ENCODE data around the gene CORO2B.

Gene CORO2B

DNA sequence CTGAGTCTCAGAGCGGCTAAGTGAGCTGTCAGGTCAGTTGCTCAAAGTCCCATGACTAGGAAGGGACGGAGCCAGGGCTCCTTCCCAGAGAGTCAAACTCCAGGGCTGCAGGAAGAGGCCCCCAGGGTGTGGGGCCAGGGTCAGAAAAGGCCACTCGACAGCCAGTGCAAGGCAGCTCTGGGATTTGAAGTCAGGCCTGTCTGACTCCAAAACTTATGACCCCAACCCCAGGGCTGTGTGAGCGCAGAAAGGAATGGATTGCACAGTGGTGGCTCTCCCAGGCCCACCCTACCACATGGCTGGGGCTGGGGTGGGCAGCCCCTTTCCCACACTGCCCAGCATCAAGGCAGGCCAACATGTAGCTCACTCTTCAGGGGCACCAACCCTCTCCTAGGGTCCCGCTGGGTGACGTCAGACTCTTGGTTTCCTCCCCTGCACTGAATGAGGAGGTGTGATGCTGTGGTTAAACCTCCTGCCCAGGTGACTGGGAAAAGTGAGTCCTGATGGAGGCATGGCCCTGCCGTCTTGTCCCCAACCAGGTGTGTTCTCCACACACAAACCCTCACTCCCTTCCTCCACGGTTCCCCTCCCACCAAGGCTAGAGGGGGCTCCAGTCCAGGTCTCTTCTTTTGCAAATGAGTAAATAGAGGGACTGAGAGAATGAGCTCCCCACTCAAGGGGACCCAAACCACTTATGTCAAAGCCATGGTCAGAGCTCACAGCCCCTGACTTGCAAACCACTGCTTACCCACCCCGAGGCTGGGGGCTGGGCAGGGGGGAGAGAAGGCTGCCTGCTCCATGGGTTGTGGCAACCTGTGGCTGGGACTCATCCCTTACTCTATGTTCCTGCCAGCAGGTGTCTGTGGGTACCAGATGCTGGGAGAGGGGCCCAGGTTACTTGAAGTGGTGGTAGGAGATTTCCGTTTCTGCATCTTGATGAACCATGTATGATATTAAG lies 23.8 kb upstream of the CORO2B start:
- DNase-seq: no peak

DNA sequence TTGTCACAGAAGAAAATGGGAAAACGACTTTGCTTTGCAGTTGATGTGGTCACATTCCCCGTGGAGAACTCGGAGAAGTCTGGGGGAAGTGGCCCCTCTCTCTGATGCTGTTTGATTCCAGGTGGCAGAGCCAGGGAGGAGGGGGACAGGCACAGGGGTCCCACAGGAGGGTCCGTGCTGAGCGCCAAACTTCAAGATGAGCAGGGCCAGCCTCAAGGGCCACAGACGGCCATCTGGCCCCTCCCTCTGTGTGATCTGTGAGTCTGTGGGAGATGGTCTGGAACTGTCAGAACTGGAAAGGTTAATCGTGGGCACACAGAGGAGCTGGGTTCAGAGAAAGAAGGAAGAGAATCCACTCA lies 23.1 kb upstream of the CORO2B start:
- no peak for DNase-seq

DNA sequence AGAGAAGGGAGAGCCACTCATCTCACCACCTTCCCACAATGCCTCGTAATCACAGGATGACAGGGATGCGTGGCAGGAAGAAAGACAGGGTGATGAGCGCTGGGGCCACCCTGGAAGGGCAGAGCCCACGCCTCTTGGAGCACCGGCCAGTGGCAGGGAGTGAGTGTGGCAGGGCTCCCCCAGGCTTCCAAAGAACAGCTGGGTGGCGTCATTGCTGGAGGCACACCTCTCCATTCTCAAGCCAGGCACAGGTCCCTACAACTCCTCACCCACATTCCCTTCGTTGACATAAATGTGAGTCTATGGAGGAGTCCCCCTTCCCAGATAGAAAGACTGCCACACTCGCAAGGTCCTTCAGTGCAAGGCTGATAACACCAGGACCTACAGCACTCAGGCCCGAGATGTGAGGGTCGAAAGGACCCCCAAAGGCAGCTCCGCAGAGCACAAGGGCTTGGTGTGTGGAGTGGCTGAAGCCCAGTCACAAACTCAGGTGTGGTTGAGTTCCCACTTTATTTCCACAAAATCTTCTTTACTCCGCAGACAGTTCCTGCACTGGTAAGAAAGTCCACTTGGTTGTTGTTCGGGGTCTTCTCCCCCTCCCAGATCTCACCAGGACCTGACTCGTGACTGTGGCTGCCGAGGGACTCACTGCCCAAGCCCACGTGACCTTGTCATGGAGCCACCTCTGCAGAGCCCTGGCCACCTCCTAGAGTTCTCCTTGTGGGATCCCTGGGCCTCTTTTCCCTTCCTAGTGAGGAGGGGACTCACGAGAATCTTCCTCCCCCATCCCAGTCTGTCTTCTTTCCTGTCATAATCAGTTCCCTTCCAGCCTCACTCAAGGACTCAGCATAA lies 22.4 kb upstream of the CORO2B start:
- DNase-seq: no peak

DNA sequence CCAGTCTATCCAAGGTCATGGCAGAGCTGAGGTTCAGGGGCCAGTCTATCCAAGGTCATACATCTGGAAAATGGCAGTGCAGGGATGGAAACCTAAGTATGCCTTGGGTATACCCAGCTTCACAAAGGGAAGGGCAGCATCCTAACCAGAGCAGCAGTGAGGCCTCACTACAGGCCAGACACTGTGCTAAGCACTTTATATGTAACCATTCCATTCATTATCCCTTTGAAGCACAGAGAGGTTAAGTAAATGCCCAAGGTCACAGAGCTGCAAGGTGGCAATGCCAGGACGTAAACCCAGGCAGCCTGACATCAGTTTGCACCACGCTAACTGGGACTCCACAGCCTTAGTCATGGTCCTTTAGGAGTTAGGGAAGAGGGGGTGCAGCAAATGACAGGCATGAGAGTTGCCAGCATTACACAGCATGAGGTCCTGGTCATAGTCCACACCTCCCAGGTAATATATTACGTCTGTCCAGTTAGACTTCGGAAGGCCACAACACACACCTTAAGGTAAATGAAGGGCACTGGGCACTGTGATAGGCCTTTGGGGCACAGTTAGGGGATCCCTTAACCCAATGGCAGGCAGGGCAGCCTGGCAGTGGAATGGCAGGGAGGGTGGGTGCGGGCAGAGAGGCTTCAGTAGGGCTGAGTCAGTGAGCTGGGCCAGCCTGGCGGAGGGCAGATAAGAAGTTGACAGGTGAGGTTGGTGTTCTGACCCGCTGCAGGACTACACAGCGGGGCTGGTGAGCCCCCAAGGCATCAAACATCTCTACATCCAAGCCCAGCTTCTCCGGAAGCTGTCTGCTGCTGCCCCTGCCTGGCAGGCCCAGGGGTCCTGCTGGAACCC lies 21.1 kb upstream of the CORO2B start:
- no peak for DNase-seq

DNA sequence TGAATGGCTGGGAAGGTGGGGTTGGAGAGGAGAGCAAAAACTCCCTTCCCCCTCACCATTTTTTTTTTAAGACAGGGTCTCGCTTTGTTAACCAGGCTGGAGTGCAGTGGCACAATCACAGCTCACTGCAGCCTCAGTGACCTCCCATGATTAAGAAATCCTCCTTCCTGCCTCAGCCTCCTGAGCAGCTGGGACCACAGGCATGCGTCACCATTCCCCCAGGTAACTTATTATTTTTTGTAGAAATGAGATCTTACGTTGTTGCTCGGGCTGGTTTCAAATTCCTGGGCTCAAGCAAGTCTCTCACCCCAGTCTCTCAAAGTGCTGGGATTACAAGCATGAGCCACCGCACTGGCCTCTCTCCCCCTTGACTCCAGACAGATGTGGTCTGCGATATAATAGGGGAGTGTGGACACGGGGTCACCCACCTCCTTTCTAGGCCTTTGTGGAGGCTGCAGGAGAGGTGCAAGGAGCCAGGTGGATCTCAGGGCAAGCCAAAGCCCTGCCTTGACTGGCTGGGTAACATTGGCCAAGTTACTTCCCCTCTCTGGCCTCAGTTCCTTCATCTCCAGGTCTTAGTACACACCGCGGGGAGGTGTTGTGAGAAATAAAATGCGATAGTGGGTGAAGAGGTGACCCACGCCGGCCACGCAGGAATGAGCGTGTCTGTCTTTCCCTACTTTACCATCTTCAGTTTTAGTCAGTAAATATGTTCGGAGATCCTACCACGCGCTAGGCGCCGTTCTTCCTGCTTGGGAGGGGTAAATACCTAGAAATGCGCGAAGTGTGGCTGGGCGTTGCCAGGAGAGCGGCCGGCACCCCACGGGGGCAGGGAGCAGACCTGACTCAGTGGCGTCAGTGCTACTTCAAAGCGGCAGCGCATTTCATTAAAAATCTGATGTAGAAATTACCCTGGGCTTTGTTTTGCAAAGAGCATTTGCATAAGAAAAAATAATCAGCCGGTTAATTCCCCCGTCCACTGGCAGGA lies 20.2 kb upstream of the CORO2B start:
- no peak for DNase-seq

DNA sequence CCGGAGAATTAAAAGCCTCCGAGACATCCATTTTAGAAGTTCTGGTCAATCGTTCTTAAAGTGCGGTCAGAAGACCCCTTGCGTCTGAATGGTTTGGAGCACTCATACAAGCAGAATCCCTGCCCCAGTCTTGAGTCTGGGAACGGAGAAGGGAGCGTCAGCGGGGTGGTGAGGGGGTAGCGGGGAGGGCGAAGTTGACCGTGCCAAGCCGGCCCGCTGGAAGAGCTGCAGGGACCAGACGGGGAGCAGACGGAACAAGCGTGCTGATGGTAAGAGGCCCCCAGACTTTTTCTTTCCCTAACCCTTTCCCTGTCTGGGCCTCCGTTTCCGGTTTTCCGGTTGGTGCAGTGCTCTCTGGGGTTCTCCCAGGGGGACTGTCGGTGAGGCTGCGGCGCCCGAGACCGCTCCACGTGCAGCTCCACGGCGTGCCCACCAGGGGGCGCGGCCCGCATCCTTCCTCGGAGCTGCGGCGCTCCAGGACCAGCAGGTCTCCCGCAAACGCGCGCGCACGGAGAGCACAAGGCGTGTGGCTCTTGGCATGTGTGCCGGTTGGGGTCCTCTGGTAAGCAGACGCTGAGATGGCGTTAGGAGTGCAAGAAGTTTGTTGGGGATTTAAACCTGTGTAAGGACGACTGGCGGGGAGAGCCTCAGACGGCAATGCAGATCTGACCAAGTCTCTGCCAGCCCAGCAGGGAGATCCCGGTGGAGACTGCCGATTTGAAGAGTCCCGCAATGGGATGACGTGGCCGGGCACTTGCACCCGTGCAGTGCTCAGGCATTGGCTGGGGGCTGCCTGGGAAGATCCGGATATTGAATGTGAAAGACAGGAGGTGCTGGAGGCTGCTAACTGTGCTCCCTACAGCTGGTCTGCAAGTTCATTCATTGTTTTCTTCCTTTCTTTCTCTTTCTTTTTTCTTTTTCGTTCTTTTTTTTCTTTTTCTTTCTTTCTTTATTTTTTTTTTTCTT lies 19.2 kb upstream of the CORO2B start:
- peak; percentile 58 to 76 for DNase-seq

DNA sequence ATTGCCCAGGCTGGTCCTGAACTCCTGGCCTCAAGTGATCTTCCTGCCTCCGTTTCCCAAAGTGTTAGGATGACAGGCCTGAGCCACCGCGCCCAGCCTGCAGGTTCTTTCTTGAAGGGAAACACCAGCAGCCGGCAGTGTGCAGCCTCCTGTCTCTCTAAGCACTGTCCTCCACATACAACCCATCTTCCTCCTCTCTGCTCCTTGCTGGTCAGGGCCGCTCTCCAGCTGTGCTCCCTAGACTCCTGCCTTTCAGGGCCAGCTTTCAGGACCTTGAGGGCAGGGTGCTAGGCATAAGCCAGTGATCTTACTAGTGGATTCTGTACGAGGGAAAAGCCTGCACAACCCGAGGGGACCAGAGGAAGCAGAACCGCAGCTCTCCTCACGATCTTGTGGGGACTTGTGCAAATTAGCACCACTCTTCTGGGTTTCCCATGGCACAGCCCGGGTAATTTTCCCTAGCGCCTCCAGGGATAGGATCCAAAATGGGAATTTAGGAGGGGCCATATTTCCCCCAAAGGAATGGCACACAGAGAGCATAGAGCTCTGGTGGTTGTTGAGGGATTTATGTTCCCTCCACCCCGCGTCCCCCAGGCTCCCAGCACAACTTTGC lies 18.2 kb upstream of the CORO2B start:
- DNase-seq: no peak

DNA sequence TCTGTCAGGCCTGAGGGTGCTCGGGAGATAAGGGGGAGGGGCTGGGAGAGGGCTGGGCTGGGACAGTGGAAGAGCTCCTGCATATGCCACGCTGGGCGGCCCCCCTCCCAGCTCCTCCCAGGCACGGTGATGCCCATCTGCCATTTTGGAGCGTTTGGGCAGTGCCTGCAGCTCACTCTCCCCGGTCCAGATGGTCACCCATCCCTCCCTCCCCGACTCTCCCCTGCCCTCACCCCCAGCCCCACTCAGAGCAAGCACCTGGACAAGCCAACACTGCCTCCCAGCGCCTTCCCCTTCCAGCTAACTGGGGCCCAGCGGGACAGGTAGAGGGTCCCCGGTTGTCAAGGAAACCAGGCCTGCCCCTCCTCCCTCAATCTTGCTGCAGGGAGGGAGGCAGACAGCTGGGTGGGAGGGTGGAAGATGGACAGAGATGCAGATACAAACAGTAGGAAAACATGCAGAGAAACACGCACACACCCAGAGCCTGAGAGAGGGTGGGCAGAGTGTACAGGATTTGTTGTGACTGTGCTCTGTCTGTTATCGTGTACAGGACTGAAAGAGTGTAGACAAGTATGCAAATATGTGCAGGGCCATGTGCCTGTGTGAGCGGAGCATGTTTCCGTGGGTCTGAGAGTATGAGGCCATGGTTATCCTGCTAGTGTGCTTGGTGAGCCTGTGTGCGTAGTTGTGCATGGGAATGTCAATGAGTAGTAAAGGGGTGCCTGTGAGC lies 17.5 kb upstream of the CORO2B start:
- DNase-seq: no peak

DNA sequence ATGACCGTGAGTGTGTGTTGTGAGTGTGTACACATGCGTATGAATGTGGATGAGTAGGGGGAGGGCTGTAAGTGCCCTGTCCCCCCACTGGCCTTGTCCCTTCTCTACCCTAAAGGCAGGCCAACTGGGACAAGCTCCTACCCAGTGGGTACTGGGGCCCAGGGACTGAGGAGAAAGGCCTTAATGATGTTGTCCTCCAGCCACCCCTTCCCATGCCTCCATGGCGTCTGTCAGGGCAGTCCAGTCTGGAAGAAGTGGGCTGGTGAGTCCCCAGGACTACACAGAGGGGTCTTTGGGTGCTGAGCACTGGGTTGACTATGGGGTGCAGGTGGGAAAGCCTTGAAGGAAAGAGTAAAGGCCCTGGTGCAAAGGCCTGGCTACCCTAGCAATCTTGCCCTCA lies 16.9 kb upstream of the CORO2B start:
- no peak for DNase-seq

DNA sequence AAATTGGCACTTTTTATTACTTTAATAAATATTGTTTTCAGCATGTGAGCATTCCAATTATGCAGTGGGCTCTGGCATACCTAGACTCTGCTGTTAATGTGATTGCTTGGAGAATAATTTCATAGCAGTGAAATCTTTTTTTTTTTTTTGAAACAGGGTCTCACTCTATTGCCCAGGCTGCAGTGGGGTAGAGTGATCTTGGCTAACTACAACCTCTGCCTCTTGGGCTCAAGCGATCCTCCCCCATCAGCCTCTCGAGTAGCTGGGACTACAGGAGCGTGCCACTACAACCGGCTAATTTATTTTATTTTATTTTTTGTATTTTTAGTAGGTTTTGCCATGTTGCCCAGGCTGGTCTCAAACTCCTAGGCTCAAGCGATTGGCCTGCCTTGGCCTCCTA lies 14.6 kb upstream of the CORO2B start:
- no peak for DNase-seq

DNA sequence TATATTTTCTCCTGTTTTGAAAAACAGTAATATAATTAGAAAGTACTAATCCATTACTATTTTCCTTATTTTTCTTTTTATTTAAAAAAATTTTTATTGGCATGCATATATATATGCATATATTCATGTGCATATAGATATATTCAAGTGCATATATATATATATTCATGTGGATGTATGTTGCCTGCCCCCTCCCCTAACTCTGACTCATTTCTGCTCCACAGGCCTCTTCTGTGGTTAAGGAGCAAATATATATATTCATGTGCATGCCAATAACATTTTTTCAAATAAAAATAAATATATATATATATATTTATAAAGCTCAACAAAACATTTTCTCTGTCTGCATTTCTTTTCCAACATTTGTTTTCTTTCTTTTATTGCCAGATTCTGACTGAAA lies 13.6 kb upstream of the CORO2B start:
- DNase-seq: no peak

DNA sequence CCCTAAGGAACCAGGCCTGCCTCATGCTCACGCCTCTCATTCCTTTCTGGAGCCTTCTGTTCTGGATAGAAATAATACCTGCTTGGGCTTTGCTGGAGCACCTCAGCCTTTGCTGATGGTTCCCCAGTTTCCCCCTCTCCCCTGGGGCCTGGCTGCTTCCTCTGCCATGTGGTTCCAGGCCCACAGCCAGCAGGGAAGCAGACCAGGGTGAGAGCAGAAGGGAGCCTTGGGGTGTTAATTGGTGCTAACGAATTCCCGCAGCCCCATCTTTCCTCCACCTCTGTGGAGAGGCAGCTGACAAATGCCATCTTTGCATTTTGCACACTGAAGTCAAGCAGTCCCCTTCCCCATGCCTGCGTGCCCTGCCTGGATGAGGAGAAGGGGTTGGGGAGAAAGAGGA lies 13.1 kb upstream of the CORO2B start:
- no peak for DNase-seq

DNA sequence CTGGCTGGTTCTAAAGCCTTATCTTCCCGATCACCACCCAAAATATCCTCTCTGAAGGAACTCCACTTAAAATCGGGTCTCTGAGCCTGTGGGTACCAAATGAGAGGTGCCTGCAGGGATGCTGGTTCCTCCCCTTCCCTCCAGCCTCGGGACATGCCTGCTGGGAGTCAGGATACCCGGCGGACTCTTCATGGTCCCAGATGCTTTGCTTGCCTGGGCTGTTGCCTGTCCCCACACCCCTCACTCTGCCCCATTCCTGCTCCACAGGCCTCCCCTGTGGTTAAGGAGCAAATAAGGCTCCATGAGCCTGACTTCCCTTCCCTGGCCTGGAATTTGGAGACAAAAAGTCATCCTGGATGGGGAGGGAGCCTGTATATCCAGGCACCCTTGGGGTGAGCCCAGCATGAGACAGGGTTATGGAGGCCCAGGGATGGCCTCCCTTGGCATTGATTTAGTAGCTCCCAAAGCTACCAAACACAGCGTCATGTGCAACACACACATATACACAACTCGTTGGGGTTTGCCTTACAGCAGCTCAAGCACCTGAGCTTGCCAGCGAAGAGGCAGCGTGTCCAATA lies 12.3 kb upstream of the CORO2B start:
- DNase-seq: no peak

DNA sequence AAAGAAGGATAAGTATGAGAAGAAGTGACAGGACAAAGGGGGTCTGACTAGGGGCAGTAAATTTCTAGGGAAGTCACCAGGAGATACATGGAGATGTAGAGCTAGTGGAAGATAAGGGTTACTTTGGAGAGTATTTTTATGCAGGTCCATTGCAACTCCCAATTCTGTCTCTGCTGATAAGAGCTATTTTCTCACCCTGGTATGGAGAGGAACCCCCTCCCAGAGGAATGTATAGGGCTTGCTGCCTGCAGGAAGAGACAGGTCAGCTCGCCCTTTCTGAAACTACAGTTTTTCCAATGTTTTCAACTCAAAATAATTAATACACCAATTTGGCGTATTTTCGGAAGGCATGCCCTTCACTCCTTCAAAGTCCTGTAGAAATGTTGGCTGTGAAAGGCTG lies 11.4 kb upstream of the CORO2B start:
- DNase-seq: no peak

DNA sequence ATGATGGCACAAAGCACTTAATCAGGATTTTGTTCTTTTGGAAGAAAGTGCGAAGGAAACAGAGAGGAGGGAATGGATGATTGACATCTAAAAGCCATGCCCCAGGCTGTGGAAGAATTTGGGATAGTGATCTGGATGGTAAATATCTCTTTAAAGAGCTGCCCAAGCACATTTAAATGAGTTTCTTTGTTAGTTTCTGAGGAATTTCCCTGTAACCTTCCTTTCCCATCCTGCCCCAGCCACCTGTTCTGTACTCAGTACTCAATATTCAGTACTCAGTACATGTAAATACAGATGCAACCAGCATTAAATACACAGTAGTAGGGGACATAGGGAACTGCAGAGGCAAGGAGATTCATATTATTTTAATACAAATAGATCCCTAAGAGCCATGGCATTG lies 7.8 kb upstream of the CORO2B start:
- DNase-seq: no peak

DNA sequence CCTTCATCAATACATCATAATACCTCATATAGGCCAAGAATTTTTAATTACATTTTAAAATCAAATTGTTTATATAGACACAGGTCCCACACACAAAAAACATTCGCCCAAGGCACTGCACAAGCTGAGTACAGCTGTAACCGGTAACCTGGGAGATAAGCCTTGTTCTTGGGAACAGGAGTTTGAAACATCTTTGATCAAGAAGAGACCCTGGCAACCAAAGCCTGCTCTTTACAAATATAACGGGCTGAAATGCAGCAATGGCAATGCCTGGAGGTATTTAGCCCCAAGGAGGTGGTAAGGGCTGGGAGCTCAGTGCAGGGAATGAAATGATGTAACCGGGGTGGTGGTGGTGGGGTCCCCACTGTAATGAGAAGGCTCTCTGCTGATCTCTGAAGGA lies 7.2 kb upstream of the CORO2B start:
- no peak for DNase-seq

DNA sequence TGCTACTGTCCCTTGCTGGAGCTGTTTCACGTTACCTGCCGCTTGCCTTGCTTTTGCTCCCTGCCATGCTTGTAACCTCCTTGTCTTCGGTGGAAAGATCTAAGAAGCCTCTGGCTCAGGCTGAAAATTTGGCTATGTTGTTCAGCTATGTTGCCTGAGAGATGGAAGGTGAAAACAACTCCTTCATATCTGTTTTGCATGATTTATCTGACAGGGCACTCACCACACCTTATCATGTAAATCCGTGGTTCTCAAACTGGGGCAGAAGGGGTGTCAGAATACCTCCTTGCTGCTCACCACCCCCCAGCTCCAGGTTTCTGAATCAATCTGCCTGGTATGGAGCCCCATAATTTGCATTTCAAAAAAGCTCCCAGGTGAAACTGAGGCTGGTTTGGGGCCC lies 6.5 kb upstream of the CORO2B start:
- no peak for DNase-seq

DNA sequence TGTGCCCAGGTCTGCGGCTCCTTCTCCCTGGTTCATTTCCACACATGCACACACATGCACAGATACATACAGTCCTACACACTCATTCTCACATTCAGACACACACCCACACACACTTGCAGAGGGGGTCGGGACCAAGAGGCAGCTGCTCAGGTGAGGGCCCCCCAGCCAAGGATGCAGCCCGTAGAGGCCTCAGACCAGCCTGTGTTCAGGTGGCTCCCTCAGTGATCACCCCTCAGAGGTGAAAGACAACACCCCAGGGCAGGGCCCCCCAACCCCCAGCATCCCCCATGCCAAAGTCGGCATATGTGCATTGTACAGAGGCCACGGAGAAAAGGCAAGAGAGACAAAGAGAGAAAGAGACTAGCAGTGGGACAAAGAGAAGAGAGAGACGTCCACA lies 5.9 kb upstream of the CORO2B start:
- DNase-seq: no peak

DNA sequence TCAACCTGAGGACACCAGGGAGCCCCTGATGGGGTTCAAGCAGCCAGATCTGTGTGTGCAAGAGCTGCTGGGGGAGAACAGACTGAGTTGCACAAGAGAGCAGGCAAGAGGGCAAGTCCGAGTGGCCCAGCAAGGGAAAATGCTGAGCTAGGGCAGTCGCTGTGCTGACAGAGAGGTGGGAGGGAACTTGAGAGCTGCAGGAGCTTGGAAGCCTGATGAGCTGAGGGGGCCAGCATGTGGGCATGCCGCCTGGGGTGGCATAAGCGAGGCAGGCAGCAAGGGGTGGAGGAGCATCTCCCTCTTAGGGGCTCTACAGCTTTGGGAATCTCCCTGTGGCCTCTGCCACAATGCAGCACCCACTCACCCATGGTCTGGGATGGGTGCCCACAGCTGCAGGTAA lies 4.7 kb upstream of the CORO2B start:
- DNase-seq: no peak
